HG02938 (cell line): Measurements from ENCODE around the gene MXRA8.
"Not testable (repeated sequence)": the region's sequence is repeated elsewhere in the genome, so short reads cannot be mapped to it uniquely, and the experiment has no call there.

Source experiments
- ATAC-seq: cut with Tn5 transposase; IDR thresholded peaks from one replicate; pipeline ENCODE4 v1.9.1; 2021; ENCODE audit warnings: mild to moderate bottlenecking, moderate library complexity; ENCODE audit not compliant: unreplicated experiment

The MXRA8 gene

GRCh38 chr1:1324084-1324523 is 34.3 kb downstream of the MXRA8 start:
- ATAC-seq, result peak; percentile 27

- no peak for ATAC-seq
Measured at GRCh38 chr1:1322952-1323351, 35.4 kb downstream of the MXRA8 start.

- ATAC-seq, result no peak
Measured at GRCh38 chr1:1322418-1322817, 35.9 kb downstream of the MXRA8 start.

- ATAC-seq, result no peak
Measured at GRCh38 chr1:1321477-1321876, 36.9 kb downstream of the MXRA8 start.

GRCh38 chr1:1320666-1321448 is 37.5 kb downstream of the MXRA8 start:
- no peak for ATAC-seq

- no peak for ATAC-seq
Measured at GRCh38 chr1:1319646-1319941, 38.8 kb downstream of the MXRA8 start.

GRCh38 chr1:1318777-1319645 is 39.3 kb downstream of the MXRA8 start:
- no peak for ATAC-seq

- ATAC-seq, result no peak
Measured at GRCh38 chr1:1318131-1318652, 40.2 kb downstream of the MXRA8 start.

- ATAC-seq, result no peak
Measured at GRCh38 chr1:1317420-1317819, 40.9 kb downstream of the MXRA8 start.

GRCh38 chr1:1316199-1316598 is 42.2 kb downstream of the MXRA8 start:
- ATAC-seq, result not testable (repeated sequence)

GRCh38 chr1:1315435-1315954 is 42.9 kb downstream of the MXRA8 start:
- no peak for ATAC-seq

- ATAC-seq, result no peak
Measured at GRCh38 chr1:1314678-1315335, 43.5 kb downstream of the MXRA8 start.

GRCh38 chr1:1314237-1314586 is 44.1 kb downstream of the MXRA8 start:
- no peak for ATAC-seq

- ATAC-seq, result no peak
Measured at GRCh38 chr1:1313500-1314236, 44.7 kb downstream of the MXRA8 start.

- ATAC-seq, result no peak
Measured at GRCh38 chr1:1312450-1313314, 45.7 kb downstream of the MXRA8 start.

GRCh38 chr1:1311107-1312104 is 46.9 kb downstream of the MXRA8 start:
- no peak for ATAC-seq

GRCh38 chr1:1310476-1311053 is 47.8 kb downstream of the MXRA8 start:
- no peak for ATAC-seq

- ATAC-seq, result no peak
Measured at GRCh38 chr1:1310109-1310385, 48.3 kb downstream of the MXRA8 start.
